Stimulated activated CD4-positive, alpha-beta T cell treated with anti-CD3 and anti-CD28 coated beads, Interleukin-1b, Interleukin-23, amount 100 ng/mL, for 1 hour (primary cell): ENCODE results near the gene CACNA1B.
"Not testable (repeated sequence)": the region's sequence is repeated elsewhere in the genome, so short reads cannot be mapped to it uniquely, and the experiment has no call there.

Experiments used
- DNase-seq, 2 donors: peaks; one replicate each; pipeline ENCODE4 v3.0.0-alpha.2; 2020; ENCODE audit warnings: low read depth in 2 of 2

Gene CACNA1B

DNA sequence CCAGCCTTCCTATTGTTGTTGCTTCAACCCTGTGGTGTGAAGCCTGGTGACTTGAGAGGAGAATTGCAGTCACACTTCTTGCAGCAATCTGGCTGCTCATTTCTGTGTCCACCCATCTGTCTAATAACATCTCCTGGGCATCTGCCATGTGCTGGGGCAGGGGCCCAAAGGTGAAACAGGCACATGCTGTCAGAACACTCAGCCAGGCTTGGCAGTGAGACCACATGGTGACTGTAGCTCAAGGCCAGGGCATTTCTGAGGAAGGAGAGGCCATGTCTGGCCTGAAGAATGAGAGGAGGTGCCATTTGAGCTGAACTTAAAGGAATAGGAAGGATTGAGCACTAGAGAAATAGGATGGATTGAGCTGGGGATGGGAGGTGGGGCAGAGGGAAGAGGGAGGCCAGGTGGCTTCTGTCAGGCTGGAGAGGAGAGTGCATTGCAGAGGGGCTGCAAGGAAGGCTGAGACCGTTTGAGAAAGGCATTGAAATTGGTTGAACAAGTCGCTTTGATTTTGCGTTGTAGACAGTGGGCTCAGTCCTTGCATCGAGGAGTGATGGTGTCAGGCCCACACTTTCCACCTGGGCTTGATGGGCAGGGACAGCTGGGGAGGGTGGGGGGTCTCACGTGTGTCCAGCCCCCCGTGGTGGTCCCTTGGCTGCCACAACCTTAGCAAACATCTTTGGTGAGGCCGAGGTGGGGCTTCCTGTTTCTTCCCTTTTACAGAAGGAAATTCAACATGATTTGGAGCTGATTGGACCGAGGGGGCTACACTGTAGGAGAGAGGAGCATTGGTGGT lies 222.4 kb downstream of the CACNA1B start:
- DNase-seq, result no peak

DNA sequence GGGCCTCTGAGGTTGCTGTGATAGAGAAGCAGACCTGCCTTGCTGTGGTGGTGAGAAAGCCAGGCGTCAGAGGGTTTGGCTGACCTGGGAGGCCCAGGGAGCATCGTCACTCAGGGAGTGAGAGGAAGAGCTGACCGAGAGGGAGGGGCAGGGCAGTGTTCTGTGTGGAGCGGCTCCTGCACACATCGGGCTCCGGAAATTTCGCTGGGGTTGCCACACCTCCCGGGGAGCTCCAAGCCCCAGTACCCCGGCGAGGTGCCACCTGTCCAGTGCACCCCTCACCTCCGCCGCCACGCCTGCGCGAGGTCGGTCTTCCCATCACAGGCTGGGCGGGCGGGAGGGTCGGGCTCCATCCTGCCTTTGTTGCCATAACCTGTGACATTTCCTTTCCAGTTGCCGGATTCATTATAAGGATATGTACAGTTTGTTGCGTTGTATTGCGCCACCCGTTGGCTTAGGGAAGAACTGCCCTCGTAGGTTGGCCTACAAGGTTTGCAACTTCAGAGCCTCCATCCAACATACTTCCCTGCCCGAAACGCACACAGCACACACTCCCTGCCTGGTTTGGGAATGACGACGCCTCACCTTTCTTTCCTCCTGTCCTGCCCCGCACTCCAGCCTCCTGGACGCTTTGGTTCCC lies 223.2 kb downstream of the CACNA1B start:
- DNase-seq, result no peak

GRCh38 chr9:138101444-138102234 lies 224.1 kb downstream of the CACNA1B start:
- no peak for DNase-seq

DNA sequence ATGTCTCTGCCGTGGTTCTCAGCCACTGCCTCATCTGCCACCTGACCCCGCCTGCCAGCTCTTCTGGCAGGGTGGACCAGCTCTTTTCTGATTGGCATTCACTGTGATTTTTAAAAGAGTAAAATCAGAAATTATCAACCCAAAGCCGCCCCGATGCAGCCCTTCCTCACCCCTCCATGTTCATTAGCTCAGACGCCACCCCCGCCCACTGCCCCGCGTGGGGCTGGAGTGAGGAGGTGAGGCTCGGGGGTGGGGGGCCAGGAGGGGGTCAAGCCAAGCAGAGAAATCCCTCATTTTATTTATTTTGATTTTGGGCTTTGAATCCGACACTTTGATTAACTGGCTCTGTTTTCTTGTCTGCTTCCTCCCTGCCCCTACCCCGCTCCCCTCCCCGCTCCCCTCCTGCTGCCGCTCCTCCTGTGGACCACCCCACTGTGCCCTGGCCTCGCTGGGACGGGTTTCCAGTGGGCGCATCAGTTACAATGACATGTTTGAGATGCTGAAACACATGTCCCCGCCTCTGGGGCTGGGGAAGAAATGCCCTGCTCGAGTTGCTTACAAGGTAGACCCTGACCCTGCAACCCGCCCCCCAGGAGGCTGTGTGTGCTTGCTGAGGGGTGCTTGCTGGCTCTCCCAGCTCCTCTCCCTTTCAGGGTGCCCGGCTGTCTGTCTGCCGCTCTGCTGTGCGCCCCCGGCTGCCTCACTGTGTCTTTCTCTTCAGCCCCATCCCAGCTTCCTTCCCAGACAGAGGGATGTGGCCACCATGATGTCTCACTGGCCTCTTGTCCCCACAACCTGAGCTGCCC lies 224.9 kb downstream of the CACNA1B start:
- DNase-seq, result no peak

DNA sequence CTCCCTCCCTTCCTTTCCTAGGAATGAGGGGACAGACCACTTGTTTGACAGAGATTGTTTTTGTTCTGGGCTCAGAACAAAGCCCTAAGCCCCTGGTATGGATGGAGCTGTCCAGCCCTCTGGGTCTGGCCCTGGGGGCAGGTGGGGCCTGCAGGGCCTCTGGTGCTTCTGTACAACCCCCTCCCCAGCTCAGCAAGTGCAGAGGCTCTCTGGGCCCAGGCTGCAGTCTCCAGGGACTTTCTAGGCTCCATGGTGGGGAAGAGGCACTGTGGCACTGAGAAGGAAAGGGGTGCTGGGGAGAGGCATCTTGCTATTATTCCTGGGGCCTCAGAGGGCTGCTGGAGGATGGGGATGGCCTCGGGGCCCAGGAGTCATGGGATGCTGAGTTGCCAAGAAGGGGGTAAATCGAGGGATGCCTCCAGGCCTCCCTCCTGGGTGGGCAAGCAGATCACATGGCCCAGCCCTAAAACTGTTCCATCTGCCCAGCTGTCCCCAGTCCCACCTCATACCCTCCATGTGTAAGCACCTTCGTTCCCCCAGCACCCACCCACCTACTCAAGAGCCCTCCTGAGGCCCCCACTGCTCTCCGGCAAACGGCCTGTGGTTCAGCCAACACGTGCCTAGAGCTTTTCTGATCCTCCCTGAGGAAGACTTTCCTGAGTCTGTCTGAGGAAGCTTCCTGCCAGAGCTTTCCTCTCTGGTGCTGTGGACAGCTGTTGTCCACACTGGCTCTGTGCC lies 225.7 kb downstream of the CACNA1B start:
- DNase-seq, result no peak

DNA sequence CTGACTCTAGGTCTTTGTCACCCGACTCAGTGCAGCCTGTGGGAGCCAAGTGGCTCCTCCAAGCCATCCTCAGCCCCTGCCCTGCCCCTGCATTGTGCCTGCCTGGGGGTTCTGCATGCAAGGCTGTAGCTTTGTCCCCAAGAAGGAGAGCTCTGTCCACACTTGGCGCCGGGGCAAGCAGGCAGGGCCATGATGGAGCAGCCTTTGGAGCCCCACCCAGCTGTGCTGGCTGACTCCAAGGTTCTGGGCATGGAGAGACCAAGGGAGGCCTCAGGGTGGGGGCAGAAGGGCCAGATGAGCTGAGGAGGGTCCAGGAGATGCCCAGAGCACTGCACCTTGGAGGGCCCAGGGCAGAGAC lies 226.2 kb downstream of the CACNA1B start:
- DNase-seq, result no peak

- DNase-seq, result no peak
Observed at GRCh38 chr9:138104251-138105122, 226.9 kb downstream of the CACNA1B start.

DNA sequence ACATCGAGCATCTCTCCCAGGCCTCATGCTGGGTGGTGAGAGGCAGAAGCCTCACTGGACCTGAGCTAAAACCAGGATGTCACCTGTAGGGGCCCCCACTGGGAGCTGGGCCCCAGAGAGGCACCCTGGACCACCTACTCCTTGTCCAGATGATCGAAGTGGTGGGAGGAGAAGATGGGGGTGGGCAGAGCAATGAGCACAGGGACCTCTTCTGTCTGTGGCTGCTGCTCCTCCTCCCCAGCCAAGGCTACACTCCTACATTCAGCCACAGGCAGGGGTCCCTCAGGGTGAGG lies 227.5 kb downstream of the CACNA1B start:
- no peak for DNase-seq

- DNase-seq, result no peak
Observed at GRCh38 chr9:138105561-138106505, 228.3 kb downstream of the CACNA1B start.

DNA sequence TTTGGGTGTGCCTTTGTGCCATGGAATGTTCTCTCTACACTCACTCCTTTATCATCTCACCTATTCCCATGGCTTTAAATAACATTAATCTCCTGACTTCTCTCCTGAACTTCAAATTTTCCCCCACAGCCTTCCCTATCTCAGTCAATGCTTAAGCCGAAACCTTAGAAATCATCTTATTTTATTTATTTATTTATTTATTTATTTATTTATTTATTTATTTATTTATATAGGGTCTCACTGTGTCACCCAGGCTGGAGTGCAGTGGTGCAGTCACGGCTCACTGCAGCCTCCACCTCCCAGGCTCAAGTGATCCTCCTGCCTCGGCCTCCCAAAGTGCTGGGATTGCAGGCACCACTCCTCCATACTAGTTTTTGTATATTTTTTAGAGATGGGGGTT lies 229.5 kb downstream of the CACNA1B start:
- DNase-seq, result not testable (repeated sequence)

DNA sequence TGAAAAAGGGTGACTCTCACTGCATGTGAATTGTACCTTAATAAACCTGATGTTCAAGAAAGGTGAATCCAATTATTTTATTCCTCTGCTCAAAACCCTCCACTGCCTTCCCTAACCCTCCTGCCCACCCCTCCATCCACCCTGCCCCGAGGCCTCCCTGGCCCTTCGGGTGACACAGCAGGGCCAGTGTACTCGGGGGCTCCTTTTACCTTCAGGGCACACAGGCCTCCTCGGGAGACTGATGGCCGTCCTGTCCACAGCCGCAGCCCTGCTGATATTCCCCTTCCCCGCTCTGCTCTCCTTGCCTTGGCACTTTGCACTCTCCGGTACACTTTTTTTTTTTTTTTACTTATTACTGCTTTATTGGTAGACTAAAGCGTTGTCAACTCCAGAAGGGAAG lies 234.0 kb downstream of the CACNA1B start:
- DNase-seq, result no peak

DNA sequence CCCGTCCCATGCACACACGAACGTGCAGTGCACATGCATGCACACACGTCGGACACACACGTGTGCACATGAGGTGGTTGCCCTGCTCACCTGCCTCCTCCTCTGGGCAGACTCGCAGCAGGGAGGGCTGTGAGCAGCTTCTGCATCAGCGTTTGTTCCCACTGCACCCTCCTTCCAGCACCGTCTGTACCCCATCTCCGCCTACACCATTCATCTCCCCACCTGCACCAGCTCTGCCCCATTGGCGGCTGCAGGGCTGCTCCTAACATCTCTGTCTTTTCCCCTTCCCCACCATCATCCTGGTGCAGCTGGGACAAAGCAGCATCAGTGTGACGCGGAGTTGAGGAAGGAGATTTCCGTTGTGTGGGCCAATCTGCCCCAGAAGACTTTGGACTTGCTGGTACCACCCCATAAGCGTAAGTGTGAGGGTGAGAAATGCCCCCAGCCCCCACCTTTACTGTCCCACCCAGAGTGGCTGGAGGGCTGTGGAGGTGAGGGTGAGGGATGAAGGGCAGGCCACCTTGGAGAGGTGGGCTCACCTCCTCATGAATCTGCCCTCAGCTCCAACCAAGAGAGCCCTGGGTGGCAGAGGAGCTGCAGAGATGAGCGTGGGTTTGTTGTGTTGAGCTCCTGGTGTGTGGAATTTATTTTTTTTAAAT lies 234.6 kb downstream of the CACNA1B start:
- no peak for DNase-seq

DNA sequence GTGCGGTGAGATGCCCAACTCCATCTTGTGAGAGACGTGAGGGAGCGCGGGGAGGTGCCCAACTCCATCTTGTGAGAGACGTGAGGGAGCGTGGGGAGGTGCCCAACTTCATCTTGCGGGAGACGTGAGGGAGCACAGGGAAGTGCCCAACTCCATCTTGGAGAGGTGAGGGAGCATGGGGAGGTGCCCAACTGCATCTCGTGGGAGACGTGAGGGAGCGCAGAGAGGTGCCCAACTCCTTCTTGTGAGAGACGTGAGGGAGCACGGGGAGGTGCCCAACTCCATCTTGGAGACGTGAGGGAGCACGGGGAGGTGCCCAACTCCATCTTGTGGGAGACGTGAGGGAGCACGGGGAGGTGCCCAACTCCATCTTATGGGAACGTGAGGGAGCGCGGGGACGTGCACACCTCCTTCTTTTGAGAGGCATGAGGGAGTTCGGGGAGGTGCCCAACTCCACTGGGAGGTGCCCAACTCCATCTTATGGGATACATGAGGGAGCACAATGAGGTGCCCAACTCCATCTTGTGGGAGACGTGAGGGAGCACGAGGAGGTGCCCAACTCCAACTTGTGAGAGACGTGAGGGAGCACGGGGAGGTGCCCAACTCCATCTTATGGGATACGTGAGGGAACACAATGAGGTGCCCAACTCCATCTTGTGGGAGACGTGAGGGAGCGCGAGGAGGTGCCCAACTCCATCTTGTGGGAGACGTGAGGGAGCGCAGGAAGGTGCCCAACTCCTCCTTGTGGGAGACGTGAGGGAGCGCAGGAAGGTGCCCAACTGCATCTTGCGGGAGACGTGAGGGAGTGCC lies 235.4 kb downstream of the CACNA1B start:
- no peak for DNase-seq

- DNase-seq, result not testable (repeated sequence)
Observed at GRCh38 chr9:138113701-138114325, 236.2 kb downstream of the CACNA1B start.

- DNase-seq, result no peak
Observed at GRCh38 chr9:138114501-138115245, 237.1 kb downstream of the CACNA1B start.

GRCh38 chr9:138115506-138115905 lies 237.9 kb downstream of the CACNA1B start:
- no peak for DNase-seq

GRCh38 chr9:138116521-138116920 lies 238.9 kb downstream of the CACNA1B start:
- no peak for DNase-seq
